ENCODE results near the gene TP53I11. TPM values are rescaled to one million over a fixed set of nuclear protein-coding genes. Genes with fewer than 3 reads are reported as not detected.

The TP53I11 gene
- total RNA-seq, 4 donors from 2014 or later, result 21.7 to 34.0 (median 30.9) TPM

DNA sequence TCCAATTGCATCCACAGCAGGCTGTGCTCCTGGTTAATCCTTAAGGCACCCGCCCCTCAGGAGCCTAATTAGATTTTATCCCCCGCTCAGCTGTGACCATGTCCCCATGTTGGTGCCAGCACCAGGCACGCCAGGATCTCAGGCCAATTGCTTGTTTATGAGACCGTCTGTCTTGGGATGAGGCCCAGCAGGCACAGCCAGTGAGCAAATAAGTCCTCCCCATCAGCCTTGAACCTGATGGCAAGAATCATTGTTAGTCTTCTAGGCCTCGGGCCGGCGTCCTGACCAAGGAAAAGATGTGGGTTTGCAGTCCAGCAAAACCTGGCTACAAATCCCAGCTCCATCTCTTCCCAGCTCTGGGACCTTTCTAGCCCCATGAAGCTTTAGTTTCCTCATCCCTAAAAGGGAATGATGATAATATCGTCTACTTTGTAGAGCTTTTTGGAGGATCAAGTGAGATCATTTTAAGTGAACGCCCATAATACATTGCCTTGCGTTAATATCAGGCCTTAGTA, 57.3 kb downstream of the TP53I11 start:
- Histone ChIP-seq H3K27ac (no peak overlapping the region), H3K36me3 (no peaks in the 10 kb centered on the region), H3K4me3 (replicated peaks in 1 of 3) (no peak overlapping the region), H3K4me1 (peaks cover 0 to 12% of the 10 kb centered on the region in 2 donors), H3K27me3 (no peaks in the 10 kb centered on the region), H3K9me3 (no peaks in the 10 kb centered on the region)
- intact Hi-C loops (cut with DNase I), result loop anchor here (5.0 kb wide), 1 partner anchor 271 kb away; no protein-coding TSS in a partner anchor
- WGBS, 2 donors, result 79 to 87% methylated on average over 10 of the region's 10 CpGs
- DNase-seq, result no peak
- TF ChIP-seq POLR2A (IDR thresholded peaks at IDR 0.05), result no peak
- TF ChIP-seq, protein P1, sequence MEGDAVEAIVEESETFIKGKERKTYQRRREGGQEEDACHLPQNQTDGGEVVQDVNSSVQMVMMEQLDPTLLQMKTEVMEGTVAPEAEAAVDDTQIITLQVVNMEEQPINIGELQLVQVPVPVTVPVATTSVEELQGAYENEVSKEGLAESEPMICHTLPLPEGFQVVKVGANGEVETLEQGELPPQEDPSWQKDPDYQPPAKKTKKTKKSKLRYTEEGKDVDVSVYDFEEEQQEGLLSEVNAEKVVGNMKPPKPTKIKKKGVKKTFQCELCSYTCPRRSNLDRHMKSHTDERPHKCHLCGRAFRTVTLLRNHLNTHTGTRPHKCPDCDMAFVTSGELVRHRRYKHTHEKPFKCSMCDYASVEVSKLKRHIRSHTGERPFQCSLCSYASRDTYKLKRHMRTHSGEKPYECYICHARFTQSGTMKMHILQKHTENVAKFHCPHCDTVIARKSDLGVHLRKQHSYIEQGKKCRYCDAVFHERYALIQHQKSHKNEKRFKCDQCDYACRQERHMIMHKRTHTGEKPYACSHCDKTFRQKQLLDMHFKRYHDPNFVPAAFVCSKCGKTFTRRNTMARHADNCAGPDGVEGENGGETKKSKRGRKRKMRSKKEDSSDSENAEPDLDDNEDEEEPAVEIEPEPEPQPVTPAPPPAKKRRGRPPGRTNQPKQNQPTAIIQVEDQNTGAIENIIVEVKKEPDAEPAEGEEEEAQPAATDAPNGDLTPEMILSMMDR (IDR thresholded peaks at IDR 0.05), result no peak

DNA sequence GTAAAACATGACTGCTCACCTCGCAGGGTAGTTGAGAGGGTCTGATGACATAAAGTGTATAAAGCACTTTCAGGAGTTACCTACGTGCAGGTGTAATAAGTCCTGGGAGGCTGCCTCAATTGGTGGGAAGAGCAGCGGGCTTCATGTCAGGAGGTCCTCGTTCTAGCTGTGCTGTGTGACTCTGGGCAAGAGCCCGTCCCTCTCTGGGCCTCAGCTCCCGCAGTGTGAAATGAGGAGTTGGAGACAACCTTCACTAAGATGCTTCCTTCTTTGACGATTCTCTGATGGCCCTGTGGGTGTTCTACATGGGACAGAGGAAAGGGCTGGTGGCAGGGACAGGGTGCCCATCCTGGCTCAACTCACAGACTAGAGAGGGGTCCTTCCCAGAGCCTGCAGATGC, 57.8 kb downstream of the TP53I11 start:
- WGBS, 2 donors, result 89 to 91% methylated on average over 5 to 7 of the region's 7 CpGs
- Histone ChIP-seq H3K27ac (no peak overlapping the region), H3K36me3 (no peaks in the 10 kb centered on the region), H3K4me3 (replicated peaks in 1 of 3) (no peak overlapping the region), H3K9me3 (no peaks in the 10 kb centered on the region), H3K27me3 (no peaks in the 10 kb centered on the region), H3K4me1 (peaks cover 0 to 12% of the 10 kb centered on the region in 2 donors)
- TF ChIP-seq, protein P1 (IDR thresholded peaks at IDR 0.05), result no peak
- TF ChIP-seq POLR2A (IDR thresholded peaks at IDR 0.05), result no peak
- intact Hi-C loops (cut with DNase I), result loop anchor here (5.0 kb wide), 1 partner anchor 271 kb away; no protein-coding TSS in a partner anchor
- no peak for DNase-seq

DNA sequence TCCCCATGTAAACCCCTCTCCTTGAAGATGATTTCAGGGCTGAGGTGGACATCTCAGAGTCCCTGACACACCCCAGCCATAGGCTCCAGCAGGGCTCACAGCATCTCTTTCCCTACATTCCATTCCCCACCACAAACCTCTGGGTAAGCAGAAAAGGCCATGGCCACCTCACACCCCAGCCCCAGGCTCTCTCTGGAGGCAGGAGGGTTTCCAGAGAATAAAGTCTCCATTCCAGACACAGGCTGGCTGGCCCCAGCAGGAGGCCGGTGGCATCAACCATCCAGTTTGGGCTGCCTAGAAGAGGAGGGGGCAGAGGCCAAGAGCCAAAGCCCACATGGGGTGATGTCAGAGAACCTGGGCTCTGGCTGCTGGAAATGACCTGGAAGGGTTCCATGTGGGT, 61.4 kb downstream of the TP53I11 start:
- Histone ChIP-seq H3K36me3 (no peaks in the 10 kb centered on the region), H3K27me3 (no peaks in the 10 kb centered on the region), H3K9me3 (no peaks in the 10 kb centered on the region), H3K4me3 (replicated peaks in 1 of 3) (no peak overlapping the region), H3K27ac (no peak overlapping the region), H3K4me1 (peaks cover 0 to 14% of the 10 kb centered on the region in 2 donors)
- DNase-seq, result no peak
- intact Hi-C loops (cut with DNase I), result no loop called here
- TF ChIP-seq, protein P1 (IDR thresholded peaks at IDR 0.05), result no peak
- no peak for TF ChIP-seq POLR2A (IDR thresholded peaks at IDR 0.05)
- WGBS, 2 donors, result 100% methylated on average over 1 of the region's 1 CpG

DNA sequence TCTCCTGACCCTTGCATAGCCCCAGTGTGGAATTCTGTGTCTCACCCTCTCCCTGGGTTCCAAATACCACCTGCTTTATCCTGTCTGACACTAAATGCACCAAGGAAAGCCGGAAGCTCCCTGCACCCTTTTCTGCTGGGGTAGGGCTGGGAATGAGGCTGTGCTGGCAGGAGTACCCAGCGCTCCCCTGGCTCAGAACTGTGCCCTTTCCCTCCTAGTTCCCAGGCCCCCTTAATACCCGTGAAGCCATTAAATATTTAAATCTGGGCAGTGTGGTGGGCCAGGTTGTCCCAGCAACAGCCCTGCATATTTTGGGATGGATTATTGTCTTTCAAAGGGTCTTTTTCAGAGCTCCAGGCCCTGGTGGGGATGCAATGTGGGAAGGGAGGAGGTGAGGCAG, 63.0 kb downstream of the TP53I11 start:
- no peaks in the 10 kb centered on the region for H3K36me3 ChIP-seq
- WGBS, 2 donors, result 81 to 89% methylated on average over 3 of the region's 3 CpGs
- intact Hi-C loops (cut with DNase I), result no loop called here
- no peak overlapping the region for H3K27ac ChIP-seq
- no peak for DNase-seq
- H3K27me3 ChIP-seq, result no peaks in the 10 kb centered on the region
- no peak for TF ChIP-seq POLR2A (IDR thresholded peaks at IDR 0.05)
- TF ChIP-seq, protein P1 (IDR thresholded peaks at IDR 0.05), result no peak
- H3K4me1 ChIP-seq, result peaks cover 0 to 3% of the 10 kb centered on the region in 2 donors
- H3K4me3 ChIP-seq (replicated peaks in 1 of 3), result no peak overlapping the region
- H3K9me3 ChIP-seq, result no peaks in the 10 kb centered on the region

DNA sequence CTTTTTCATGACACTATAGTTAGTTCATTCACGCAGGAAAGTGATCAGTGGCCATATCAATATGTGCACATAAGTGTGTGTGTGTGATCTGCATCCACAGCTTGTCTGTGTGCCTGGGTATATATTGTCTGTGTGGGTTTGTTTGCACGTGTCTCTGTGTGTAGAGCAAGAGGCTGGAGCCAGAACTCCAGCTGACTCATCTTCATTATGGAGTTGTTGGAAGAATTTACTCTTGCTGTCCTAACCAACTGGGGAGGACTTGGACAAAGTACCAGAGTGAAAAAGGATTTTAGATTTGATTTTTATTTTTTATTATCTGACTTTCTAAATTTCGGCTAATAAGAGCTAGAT, 63.9 kb downstream of the TP53I11 start:
- H3K4me1 ChIP-seq, result peaks cover under 1 to 8% of the 10 kb centered on the region in 2 donors

More for the DNA sequence above, 63.9 kb downstream of the TP53I11 start:
- WGBS, 2 donors, result 77 to 82% methylated on average over 3 of the region's 3 CpGs
- TF ChIP-seq POLR2A (IDR thresholded peaks at IDR 0.05), result no peak
- TF ChIP-seq, protein P1 (IDR thresholded peaks at IDR 0.05), result no peak
- Histone ChIP-seq H3K27ac (no peak overlapping the region), H3K9me3 (no peaks in the 10 kb centered on the region), H3K27me3 (no peaks in the 10 kb centered on the region), H3K4me3 (replicated peaks in 1 of 3) (no peak overlapping the region), H3K36me3 (no peaks in the 10 kb centered on the region)
- intact Hi-C loops (cut with DNase I), result no loop called here
- no peak for DNase-seq

Data from thyroid gland (tissue), 4 donors.